Fibroblast of pulmonary artery (primary cell): ENCODE results near the gene ACTR10.
"Not testable (repeated sequence)": the region's sequence is repeated elsewhere in the genome, so short reads cannot be mapped to it uniquely, and the experiment has no call there.

ENCODE experiments used
- DNase-seq: peaks from one replicate; pipeline ENCODE4 v3.0.0-alpha.2; 2010; ENCODE audit warnings: low read depth
- H3K4me3 ChIP-seq: replicated peaks from 2 replicates; pipeline ENCODE4 v1.5.1; 2011; ENCODE audit warnings: low read depth, mild to moderate bottlenecking, control low read depth, low read length, moderate library complexity
- TF ChIP-seq, protein P1 (sequence below): IDR thresholded peaks from 2 replicates; pipeline ENCODE4 v1.5.1; 2011; ENCODE audit warnings: mild to moderate bottlenecking, control low read depth, low read length, inconsistent platforms; ENCODE audit errors: missing control alignments

Gene ACTR10

DNA sequence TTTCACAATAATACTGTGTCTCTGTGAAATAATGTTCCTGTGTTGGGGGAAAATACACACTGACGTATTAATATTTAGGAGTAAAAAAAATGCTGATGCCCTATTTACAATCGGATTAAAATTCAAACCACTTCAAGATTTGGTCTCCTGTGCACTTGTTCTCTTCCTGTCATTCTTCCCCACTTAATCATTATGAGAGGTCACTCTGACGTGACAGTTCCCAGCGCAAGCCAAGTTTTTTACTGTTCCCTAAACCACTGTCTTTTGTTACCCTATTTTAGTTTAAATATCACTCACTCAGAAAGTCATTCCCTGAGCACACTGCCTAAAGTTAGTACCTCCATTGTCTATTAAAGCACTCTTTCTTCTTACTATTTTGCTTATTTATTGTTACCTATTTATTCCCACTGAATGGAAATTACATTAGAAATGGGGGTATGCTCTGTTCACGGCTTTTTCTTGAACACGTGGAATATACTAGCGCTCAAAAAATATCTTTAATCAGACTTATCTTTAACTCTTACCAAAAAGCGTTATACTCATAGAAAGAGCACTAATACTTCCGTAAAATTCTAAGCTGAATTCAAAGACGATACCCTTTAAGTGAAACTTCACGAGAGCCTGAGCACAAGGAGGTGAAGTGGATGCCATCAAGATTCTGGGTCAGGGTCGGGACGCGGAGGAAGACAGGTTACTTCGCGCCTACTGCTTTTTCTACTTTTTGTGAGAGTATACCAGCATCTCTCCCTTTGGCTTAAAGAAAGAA lies 44.0 kb downstream of the ACTR10 start:
- H3K4me3 ChIP-seq, result peak overlapping the region; percentile 87
- DNase-seq, result peak; percentile 14
- TF ChIP-seq, protein P1, sequence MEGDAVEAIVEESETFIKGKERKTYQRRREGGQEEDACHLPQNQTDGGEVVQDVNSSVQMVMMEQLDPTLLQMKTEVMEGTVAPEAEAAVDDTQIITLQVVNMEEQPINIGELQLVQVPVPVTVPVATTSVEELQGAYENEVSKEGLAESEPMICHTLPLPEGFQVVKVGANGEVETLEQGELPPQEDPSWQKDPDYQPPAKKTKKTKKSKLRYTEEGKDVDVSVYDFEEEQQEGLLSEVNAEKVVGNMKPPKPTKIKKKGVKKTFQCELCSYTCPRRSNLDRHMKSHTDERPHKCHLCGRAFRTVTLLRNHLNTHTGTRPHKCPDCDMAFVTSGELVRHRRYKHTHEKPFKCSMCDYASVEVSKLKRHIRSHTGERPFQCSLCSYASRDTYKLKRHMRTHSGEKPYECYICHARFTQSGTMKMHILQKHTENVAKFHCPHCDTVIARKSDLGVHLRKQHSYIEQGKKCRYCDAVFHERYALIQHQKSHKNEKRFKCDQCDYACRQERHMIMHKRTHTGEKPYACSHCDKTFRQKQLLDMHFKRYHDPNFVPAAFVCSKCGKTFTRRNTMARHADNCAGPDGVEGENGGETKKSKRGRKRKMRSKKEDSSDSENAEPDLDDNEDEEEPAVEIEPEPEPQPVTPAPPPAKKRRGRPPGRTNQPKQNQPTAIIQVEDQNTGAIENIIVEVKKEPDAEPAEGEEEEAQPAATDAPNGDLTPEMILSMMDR, result no peak

DNA sequence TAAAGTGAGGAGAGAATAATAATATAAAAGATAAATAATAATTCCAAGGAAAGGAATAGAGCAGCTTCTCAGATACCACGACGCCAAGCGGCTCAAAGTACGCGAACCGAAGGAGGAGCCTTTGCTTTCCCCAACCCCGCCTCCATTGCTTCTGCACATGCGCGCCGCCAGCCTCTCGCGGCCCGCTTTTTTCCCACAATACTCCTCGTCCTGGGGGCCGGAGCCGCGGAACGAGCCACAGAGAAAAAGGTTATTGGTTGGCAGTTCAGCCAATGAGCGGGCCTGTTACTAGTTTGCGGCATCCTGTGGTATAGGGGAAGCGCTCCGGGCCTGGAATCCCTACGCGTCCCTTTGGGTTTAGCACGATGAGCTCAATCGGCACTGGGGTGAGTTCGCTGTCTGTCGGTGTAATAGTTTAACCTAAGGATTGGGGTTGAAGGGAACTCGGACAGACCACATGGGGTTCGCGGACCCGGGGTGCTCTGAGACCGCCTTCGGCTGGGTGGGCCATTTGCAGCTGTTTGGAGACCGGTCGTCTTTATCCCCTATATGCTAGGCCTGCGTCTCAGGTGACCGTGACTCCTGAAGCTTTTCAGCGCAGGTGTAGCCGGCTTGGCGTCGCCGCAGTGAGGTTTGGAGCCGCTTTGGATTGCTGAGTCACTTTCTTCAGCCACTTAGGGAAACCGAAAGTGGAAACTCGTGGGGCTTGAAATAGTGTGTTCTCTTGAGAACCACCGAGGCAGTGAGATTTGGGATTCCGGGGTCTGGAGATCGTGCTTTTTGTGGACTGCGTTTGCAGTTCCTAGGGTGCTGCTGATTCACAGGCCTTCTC lies 44.8 kb downstream of the ACTR10 start, which contains the start of gene PSMA3:
TSS of gene PSMA3 (plus strand) at position 288 of the 832 bp plus-strand sequence. CDS start at position 366, 78 bp downstream.
- H3K4me3 ChIP-seq, result peak within 1 kb of the TSS; percentile 87
- TF ChIP-seq, protein P1, result no peak
- DNase-seq, result peak; percentile 96

DNA sequence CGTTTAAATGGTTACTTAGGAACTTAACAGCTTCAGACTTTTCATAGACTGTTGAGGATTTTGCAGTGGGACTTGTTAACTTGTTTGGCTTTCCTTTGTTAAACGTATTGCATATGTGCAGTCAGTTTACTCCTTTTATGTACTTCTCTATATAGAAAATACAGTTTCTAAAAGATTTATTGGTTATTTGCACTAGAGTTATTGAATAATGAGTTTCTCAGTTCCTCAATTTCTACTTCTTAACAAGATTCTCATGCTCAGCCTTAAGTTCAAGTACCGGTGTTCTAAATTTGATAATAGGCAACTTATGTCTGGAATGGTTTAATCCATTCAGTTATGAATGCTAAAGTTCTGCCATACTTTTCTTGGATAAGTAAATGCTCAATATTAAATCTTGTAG lies 45.6 kb downstream of the ACTR10 start:
- H3K4me3 ChIP-seq, result peak overlapping the region; percentile 87
- TF ChIP-seq, protein P1, result no peak
- no peak for DNase-seq

DNA sequence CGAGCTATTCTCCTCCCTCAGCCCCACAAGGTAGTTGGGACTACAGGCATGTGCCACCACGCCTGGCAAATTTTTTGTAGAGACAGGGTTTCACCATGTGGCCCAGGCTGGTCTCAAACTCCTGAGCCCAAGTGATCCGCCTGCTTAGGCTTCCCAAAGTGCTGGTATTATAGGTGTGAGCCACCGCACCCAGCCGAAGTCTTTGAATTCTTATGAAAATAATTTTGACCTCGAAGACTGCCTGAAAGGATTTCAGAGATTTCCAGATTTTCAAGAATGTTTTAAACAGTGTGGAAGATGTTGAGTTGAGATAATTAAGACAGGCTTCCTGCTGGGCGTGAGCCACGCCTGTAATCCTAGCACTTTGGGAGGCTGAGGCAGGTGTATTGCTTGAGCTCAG lies 49.7 kb downstream of the ACTR10 start:
- TF ChIP-seq, protein P1, result no peak
- H3K4me3 ChIP-seq, result no peak overlapping the region
- no peak for DNase-seq

DNA sequence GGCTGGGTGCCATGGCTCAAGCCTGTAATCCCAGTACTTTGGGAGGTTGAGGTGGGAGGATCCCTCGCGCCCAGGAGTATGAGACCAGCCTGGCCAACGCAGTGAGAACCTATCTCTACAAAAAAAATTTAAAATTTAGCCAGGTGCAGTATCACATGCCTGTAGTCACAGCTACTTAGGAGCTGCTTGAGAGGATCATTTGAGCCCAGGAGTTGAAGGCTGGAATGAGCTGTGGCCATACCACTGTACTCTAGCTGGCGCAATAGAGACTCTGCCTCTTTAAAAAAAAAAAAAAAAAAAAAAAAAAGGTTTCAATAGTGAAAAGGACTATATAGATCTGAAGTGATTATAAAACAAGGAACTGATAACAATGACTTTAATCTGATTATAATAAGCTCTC lies 58.2 kb downstream of the ACTR10 start:
- DNase-seq, result no peak
- TF ChIP-seq, protein P1, result no peak
- no peak overlapping the region for H3K4me3 ChIP-seq

DNA sequence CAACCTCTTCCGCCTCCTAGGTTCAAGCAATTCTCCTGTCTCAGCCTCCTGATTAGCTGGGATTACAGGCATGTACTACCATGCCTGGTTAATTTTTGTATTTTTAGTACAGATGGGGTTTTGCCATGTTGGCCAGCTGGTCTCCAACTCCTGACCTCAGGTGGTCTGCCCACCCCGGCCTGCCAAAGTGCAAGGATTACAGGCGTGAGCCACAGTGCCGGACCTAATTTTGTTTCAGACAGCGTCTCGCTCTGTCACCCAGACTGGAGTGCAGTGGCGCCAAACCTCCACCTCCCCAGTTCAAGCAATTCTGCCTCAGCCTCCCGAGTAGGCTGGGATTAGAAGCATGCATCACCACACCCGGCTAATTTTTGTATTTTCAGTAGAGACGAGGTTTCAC lies 62.1 kb downstream of the ACTR10 start:
- not testable (repeated sequence) for H3K4me3 ChIP-seq, DNase-seq

DNA sequence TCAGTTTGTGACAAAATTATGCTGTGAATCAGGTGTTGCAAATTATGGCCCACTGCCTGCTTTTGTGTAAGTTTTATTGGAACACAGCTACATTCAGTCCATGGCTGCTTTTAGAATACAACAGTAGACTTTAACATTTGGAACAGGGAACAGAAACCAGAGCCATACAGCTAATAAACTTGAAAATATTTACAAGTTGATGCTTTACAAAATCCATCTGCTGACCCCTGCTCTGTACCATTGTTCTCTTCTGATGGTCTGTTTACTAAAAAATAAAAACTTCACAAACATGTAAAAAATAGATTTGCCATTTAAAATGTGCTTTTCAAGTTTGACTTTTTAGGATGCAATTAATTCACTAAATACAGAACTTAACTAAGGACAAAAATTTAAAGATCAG lies 65.5 kb downstream of the ACTR10 start:
- TF ChIP-seq, protein P1, result no peak
- no peak for DNase-seq
- H3K4me3 ChIP-seq, result no peak overlapping the region
